ENCODE data around the gene ELOVL6.

Gene ELOVL6

DNA sequence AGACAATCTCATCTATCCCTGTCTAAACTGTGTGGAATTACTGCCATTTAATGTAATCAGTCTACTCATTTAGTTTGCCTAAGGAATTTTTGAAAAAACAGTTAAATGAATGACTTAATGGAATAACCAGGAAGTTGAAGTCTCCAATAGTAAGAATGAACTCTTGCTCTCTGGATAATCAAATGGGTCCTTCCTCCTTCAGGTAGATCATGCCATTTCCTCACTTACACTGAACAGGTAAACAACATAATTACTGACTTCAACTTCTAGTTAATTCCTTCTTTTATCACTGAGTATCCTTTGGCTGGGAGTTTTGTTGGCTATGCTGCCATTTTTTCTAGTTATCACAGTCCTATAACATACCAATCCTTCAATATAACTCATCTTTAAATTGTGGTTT, 56.0 kb downstream of the ELOVL6 start:
- H3K4me2 ChIP-seq, result no peak overlapping the region
- H3K27me3 ChIP-seq, result no peaks in the 10 kb centered on the region
- H3K27ac ChIP-seq, result no peak overlapping the region
- H3K9me3 ChIP-seq, result peaks cover 4% of the 10 kb centered on the region; the same call in 1 of the 2 replicates
- peaks cover 10% of the 10 kb centered on the region for H3K4me1 ChIP-seq
- H3K4me3 ChIP-seq, result no peak overlapping the region
- no peak for TF ChIP-seq Cebpa-rat (IDR thresholded peaks at IDR 0.05)
- H3K9ac ChIP-seq, result no peak overlapping the region
- peaks cover 51% of the 10 kb centered on the region; the same call in 1 of the 2 replicates for H3K36me3 ChIP-seq
- H4K20me1 ChIP-seq, result no peaks in the 10 kb centered on the region

DNA sequence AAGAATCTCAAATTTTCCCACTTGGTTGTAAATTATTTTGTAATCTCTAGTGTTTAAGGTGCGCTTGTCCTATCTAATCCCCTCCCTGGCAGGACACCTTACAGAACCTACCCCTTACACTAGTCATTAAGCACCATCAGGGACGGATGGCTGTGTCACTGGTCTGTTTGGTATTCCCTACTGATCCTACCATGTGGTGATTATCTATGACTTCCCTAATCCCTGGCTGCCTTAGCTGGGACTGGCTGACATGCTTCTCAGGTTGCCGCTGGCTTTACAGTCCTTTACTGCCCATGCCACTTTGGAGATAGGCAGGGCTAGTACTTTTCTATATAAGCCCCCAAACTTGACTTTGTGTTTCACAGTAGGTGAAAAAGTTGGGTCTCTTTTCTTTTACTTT, 58.6 kb downstream of the ELOVL6 start:
- Histone ChIP-seq H3K4me2 (peak overlapping the region; percentile 3; the same call in 1 of the 2 replicates), H4K20me1 (no peaks in the 10 kb centered on the region), H3K4me3 (no peak overlapping the region), H3K36me3 (peaks cover 25% of the 10 kb centered on the region), H3K4me1 (peaks cover 10% of the 10 kb centered on the region), H3K27me3 (no peaks in the 10 kb centered on the region), H3K27ac (no peak overlapping the region), H3K9me3 (no peaks in the 10 kb centered on the region), H3K9ac (no peak overlapping the region)
- no peak for TF ChIP-seq Cebpa-rat (IDR thresholded peaks at IDR 0.05)

DNA sequence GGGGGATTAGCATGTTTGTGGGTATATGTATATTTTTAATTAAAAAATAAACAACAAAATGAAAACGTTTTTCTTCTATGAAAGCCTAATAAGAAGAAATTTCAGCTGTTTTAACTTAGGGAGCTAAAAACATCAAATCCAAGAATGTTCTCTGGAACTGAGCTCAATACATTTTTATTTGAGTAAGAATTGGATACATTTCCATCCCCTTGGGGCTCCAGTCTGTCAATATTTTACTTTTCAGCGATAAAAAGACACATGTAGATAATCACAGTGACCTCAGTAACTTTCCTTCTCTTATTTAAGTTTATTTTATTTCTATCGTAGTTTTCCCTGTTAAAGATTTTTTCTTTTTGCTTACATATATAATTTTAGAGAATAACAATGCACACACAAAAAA, 59.3 kb downstream of the ELOVL6 start:
- no peaks in the 10 kb centered on the region for H4K20me1 ChIP-seq
- no peak overlapping the region for H3K4me2 ChIP-seq
- H3K4me3 ChIP-seq, result no peak overlapping the region
- H3K27me3 ChIP-seq, result no peaks in the 10 kb centered on the region
- peaks cover 10% of the 10 kb centered on the region for H3K4me1 ChIP-seq
- no peak overlapping the region for H3K27ac ChIP-seq
- no peak overlapping the region for H3K9ac ChIP-seq
- no peak for TF ChIP-seq Cebpa-rat (IDR thresholded peaks at IDR 0.05)
- H3K9me3 ChIP-seq, result no peaks in the 10 kb centered on the region
- peaks cover 32% of the 10 kb centered on the region for H3K36me3 ChIP-seq

DNA sequence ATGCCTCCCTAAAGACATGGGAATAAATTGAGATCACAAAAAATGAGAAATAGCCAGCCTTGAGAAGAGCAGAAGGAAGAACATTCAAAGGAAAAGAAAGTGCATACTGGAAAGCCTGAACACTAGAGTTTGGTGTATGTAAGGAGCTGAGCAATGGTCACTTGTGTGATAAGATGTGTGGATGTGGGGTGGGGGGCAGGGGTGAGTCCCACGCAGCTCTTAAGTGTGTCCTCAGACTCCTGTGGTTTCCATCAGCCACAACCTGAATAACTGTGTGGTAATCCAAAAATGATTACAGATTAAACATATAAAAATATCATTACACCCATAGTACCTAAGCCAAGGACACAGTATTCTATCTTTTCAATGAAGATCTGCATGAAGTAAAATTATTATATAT, 59.9 kb downstream of the ELOVL6 start:
- peaks cover 32% of the 10 kb centered on the region for H3K36me3 ChIP-seq
- no peaks in the 10 kb centered on the region for H3K9me3 ChIP-seq
- H3K4me1 ChIP-seq, result peaks cover 10% of the 10 kb centered on the region
- no peak overlapping the region for H3K27ac ChIP-seq
- TF ChIP-seq Cebpa-rat (IDR thresholded peaks at IDR 0.05), result no peak
- H3K4me3 ChIP-seq, result no peak overlapping the region
- H3K9ac ChIP-seq, result no peak overlapping the region
- H3K27me3 ChIP-seq, result no peaks in the 10 kb centered on the region
- no peaks in the 10 kb centered on the region for H4K20me1 ChIP-seq
- H3K4me2 ChIP-seq, result no peak overlapping the region

DNA sequence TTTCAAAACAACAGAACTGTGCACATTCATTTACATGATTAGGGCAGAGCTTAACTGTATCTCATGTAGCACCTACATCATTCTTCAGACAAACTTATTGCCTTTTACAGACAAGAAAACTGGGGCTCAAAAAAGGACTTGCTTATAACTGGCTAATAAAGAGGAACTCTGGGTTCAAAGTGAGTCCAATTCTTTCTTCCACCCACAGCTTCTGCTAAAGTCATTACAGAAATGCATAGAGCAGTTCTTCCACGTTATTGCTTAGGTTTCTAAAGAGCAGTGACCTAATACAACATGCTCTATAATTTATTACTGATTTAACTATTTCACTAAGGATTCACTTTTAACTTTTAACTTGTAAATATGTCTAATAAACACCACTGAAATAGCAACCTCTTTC, 60.6 kb downstream of the ELOVL6 start:
- H3K4me2 ChIP-seq, result no peak overlapping the region

DNA sequence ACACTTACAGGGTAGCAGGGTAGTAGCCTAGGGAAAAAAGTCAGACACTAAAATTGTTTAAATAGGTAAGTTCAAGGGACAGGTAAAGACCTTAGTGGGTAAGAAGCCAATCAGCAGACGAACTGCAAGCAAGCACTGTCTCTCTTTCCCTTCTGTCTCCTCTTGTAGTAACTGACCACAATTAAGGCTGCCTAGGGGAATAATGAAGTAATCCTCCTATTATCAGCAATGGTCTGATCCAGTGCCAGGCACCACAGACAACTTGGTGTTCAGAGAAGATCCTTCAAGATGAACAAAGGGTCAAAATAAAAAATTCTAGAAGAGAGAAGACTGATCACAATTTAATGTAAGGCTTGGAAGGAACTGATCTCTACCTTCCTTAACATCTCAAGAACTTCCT, 62.9 kb downstream of the ELOVL6 start:
- no peak for TF ChIP-seq Cebpa-rat (IDR thresholded peaks at IDR 0.05)
- no peaks in the 10 kb centered on the region for H3K27me3 ChIP-seq
- H3K4me1 ChIP-seq, result peaks cover 10% of the 10 kb centered on the region
- H3K4me2 ChIP-seq, result no peak overlapping the region
- no peaks in the 10 kb centered on the region for H4K20me1 ChIP-seq
- no peaks in the 10 kb centered on the region for H3K9me3 ChIP-seq
- H3K4me3 ChIP-seq, result no peak overlapping the region
- H3K9ac ChIP-seq, result no peak overlapping the region
- no peak overlapping the region for H3K27ac ChIP-seq
- H3K36me3 ChIP-seq, result peaks cover 33% of the 10 kb centered on the region

More for the DNA sequence above, 60.6 kb downstream of the ELOVL6 start:
- Histone ChIP-seq H4K20me1 (no peaks in the 10 kb centered on the region), H3K36me3 (peaks cover 33% of the 10 kb centered on the region), H3K4me3 (no peak overlapping the region), H3K9me3 (no peaks in the 10 kb centered on the region), H3K27me3 (no peaks in the 10 kb centered on the region), H3K27ac (no peak overlapping the region), H3K4me1 (peaks cover 10% of the 10 kb centered on the region), H3K9ac (no peak overlapping the region)
- TF ChIP-seq Cebpa-rat (IDR thresholded peaks at IDR 0.05), result no peak

DNA sequence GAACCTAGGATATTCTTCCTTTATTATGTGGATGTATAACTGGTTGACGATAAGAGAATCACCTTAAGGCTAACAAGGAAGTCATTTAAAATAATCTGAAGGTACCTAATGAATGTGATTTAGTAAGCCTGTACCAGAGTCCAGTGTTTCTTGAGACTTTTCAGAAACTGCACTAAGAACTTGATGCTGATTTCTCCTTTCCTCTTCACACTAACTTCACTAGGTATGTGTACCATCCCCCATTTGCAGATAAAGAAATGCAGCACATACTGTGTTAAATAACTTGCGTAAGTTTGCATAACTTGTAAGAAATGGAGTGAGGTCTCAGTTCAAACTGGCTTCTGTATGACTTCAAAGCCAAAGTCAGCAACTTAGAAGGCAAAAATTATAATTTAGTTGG, 63.3 kb downstream of the ELOVL6 start:
- no peak for TF ChIP-seq Cebpa-rat (IDR thresholded peaks at IDR 0.05)
- Histone ChIP-seq H3K27me3 (no peaks in the 10 kb centered on the region), H3K4me3 (no peak overlapping the region), H3K9me3 (no peaks in the 10 kb centered on the region), H3K27ac (no peak overlapping the region), H4K20me1 (no peaks in the 10 kb centered on the region), H3K4me2 (no peak overlapping the region), H3K9ac (no peak overlapping the region), H3K4me1 (peaks cover 7% of the 10 kb centered on the region), H3K36me3 (peaks cover 37% of the 10 kb centered on the region)

DNA sequence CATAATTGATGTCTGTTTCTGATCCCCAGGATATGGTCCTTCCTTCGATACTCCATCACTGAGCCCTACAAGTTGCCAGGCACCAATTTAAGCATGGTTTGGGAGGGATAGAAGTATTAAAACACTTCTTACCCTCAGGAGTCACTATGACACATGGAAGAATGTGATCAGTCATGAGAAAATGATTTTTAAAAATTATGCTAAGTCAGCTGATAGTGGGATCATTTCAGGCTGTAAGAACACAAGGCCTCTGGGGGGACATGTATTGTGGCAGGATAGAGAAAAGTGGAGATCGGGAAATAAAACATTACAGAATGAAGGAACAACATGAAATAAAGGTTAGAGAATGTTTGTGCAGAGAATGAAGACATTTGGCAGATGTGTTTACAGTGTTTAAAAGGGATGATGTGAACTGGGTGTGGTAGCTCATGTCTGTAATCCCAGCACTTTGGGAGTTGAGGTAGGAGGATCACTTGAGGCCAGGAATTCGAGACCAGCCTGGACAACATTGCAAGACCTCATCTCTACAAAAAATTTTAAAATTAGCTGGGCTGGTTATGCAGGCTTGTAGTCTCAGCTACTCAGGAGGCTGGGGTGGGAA, 64.0 kb downstream of the ELOVL6 start:
- no peak for TF ChIP-seq Cebpa-rat (IDR thresholded peaks at IDR 0.05)
- peaks cover 44% of the 10 kb centered on the region for H3K36me3 ChIP-seq
- H3K9me3 ChIP-seq, result no peaks in the 10 kb centered on the region
- no peaks in the 10 kb centered on the region for H3K4me1 ChIP-seq
- no peak overlapping the region for H3K27ac ChIP-seq
- no peaks in the 10 kb centered on the region for H3K27me3 ChIP-seq
- H3K9ac ChIP-seq, result no peak overlapping the region
- no peak overlapping the region for H3K4me3 ChIP-seq
- H4K20me1 ChIP-seq, result no peaks in the 10 kb centered on the region
- H3K4me2 ChIP-seq, result no peak overlapping the region

DNA sequence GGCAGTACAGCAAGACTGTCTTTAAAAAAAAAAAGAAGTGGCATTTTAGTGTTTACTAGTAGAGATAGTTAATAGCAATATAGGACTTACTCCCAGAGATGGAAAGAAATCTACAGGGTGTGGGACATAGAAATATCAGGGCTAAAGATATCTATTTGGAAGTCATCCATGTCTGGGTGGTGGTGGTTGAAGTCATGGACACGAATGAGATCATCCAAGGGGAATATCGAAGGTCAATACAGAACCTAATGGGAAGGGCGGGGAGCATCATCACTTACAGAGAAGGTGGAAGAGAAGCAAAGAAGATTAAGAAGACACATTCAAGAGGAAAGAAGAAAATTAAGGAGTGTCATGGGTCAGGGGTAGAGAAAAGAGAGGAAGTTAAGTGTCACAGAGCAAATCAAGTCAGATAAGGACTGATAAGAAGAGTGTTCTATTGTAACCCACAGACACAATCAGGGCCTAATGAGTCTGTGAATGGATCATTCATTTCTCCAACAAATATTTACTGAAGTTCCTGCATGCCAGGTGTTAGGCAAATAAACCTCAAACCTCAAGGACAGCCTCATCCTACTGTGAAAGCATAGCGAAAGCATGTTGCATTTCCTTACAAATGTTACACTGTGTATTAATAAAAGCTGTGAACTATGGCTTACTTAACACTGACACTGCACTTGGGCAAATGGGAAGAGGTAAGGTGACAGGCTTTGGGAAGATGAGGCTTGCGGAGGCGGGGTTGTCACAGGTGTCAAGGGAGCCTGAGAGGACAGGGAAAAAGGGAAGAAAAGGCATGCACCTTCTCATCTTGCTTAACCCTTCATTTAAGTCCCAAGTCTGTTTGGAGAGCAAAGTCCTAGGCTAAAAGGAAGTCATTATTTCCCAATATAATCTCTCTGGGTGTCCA, 65.3 kb downstream of the ELOVL6 start:
- peaks cover 49% of the 10 kb centered on the region for H3K36me3 ChIP-seq
- H3K27ac ChIP-seq, result no peak overlapping the region
- no peaks in the 10 kb centered on the region for H4K20me1 ChIP-seq
- H3K9me3 ChIP-seq, result no peaks in the 10 kb centered on the region
- H3K27me3 ChIP-seq, result no peaks in the 10 kb centered on the region
- H3K4me3 ChIP-seq, result no peak overlapping the region
- H3K4me1 ChIP-seq, result no peaks in the 10 kb centered on the region
- TF ChIP-seq Cebpa-rat (IDR thresholded peaks at IDR 0.05), result no peak
- H3K9ac ChIP-seq, result no peak overlapping the region
- no peak overlapping the region for H3K4me2 ChIP-seq

DNA sequence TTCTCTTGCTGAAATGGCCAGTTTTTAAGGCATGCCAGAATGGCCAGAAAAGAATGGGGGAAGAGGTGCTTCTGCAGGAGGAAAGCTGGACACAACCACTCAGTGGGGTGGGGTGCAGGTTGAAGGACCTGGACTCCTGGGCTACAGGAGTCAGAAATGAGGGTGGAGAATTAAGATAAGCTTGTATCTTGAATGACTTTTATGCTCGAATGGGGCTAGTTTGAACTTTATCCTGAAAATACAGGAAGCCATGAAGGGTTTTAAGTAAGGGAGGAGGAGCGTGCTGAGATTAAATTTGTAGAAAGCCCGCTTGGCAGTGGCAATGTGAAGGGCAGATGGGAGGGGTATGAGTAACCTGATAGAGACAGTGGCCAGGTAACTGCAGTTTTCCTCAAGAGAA, 66.5 kb downstream of the ELOVL6 start:
- Histone ChIP-seq H3K27me3 (no peaks in the 10 kb centered on the region), H3K4me1 (no peaks in the 10 kb centered on the region), H3K4me2 (no peak overlapping the region), H3K27ac (no peak overlapping the region), H3K4me3 (no peak overlapping the region), H3K9ac (no peak overlapping the region), H4K20me1 (no peaks in the 10 kb centered on the region), H3K36me3 (peaks cover 52% of the 10 kb centered on the region), H3K9me3 (no peaks in the 10 kb centered on the region)
- no peak for TF ChIP-seq Cebpa-rat (IDR thresholded peaks at IDR 0.05)
